HG03066 (cell line): Measurements from ENCODE around the gene RRAD.

Experiments
- ATAC-seq: cut with Tn5 transposase; IDR thresholded peaks from one replicate; pipeline ENCODE4 v1.9.1; 2021; ENCODE audit warnings: low read depth; ENCODE audit not compliant: unreplicated experiment

The RRAD gene

DNA sequence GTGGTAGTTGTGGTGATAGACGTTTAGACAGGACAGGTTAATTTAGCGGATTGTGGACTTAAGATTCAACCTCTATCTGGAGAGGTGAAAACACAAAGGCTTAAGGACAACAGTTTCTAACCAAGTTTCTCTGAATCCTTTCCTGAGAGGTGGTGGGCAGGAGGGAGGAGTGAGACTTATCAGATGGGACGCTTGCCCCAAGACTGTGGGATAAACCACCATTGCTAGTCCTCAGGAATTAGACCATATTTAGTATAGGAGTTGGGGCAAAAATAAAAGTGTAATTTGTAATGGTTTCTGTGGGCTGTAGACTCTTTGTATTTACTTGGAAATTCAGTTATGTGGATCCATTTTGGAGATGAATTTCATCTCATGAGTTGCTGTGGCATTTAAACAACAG lies 38.4 kb downstream of the RRAD start:
- no peak for ATAC-seq

DNA sequence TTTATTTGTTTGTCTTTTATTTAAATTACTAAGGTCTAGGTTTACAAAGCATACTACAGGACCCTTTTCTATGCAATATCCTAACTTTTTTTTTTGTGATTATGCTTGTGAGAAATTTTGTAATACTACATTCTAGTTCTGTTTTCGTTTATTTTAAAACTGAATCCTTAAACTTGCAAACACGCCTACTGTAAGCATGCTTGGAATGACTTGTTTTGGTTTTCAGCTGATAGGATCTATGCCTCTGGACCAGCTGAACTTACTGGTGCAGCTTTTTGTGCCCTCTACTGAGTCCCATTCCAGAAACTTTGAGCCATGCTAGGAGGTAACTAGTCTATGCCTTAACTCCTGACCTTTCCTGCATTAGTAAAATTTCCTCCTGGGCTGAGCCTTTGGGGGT lies 39.0 kb downstream of the RRAD start:
- ATAC-seq: no peak

- ATAC-seq: no peak
Measured at GRCh38 chr16:66885491-66885890, 39.8 kb downstream of the RRAD start.

- ATAC-seq: no peak
Measured at GRCh38 chr16:66882702-66883101, 42.6 kb downstream of the RRAD start.

- ATAC-seq: no peak
Measured at GRCh38 chr16:66881964-66882508, 43.3 kb downstream of the RRAD start.

GRCh38 chr16:66881560-66881959 lies 43.8 kb downstream of the RRAD start:
- no peak for ATAC-seq

GRCh38 chr16:66881014-66881417 lies 44.3 kb downstream of the RRAD start:
- ATAC-seq: no peak

DNA sequence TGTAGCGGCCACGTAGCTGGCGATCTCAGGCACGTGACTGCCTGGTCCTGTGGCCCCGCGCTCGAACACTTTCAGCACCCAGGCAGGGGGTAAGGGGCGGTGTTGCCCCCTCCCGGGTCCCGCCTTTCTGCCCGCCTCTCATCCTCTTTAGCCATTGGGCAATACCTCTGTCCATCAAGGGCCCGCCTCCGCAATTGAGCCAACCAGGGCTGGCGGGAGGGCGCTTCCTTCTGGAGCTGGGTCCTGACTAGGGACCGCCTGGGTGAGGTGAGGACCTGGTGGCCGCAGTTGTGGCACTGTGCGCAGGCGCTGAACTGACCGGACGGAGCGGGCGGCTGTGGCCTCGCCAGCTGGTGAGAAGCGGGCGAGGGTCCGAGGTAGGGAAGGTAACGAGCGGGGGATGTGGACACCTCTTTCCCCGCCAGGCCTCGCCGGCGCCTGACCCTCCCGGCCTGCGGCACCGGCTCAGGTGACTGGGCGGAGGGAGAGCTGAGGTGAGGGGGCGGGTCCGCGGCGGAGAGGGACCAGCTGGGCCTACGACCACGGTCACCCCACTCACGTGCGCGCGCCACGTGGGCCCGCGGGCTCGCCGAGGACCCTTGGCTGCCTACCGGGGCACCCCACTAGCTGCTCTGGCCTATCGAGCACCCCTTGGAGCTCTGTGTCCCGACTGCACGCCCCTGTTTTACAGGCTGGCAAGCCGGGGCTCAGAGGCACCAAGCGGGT lies 44.9 kb downstream of the RRAD start, which contains the start of gene PDP2:
Gene PDP2 (plus strand): TSS at position 228 of the 726 bp plus-strand sequence. CDS start 3,770 bp downstream, outside the sequence.
- peak; percentile 94 for ATAC-seq

DNA sequence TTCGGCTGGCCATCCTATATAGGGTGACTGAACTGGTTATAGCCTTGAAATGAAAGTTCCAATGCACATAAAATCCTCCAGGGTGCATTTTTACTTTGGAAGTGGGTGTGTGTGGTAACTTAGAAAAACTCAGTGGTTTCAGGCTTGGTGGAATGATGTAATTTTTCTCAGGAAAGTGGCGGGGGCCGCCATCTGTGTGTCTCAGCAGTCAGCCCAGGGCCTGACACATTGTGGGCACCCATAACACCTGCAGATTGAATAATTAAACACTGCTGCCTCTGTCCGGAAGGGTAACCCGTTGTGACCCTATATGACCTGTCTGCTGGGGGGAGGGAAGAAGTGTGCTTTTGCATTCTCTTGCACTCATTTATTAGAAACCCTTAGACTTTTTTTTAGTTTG lies 47.3 kb downstream of the RRAD start:
- ATAC-seq: no peak

- ATAC-seq: no peak
Measured at GRCh38 chr16:66874079-66874775, 51.1 kb downstream of the RRAD start.

DNA sequence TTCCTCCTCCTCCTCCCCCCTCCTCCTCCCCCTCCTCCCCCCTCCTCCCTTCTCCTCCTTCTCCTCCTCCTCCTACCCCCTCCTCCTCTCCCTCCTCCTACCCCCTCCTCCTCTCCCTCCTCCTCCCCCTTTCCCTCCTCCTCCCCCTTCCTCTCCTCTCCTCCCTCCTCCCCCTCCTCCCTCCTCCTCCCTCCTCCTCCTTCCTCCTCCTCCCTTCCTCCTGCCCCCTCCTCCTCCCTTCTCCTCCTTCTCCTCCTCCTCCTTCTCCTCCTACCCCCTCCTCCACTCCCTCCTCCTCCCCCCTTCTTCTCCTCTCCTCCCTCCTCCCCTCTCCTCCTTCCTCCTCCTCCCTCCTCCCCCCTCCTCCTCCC lies 51.7 kb downstream of the RRAD start:
- no peak for ATAC-seq

- ATAC-seq: peak; percentile 84
Measured at GRCh38 chr16:66872943-66873684, 52.2 kb downstream of the RRAD start.

DNA sequence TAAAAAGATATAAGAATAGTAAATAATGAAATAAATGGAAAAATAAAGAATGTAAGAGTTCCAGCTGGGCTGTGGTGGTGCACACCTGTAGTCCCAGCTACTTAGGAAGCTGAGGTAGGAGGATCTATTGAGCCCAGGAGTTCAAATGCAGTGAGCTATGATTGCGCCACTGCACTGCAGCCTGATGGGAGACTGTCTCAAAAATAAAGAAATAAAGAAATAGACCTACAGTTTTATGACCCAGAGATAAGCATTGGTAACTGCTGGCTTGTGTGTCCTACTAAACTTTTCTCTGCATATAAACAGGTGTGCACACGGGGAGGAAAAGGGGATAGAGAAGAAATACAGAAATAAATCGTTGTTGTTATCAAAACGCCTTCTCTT lies 52.8 kb downstream of the RRAD start:
- ATAC-seq: no peak

DNA sequence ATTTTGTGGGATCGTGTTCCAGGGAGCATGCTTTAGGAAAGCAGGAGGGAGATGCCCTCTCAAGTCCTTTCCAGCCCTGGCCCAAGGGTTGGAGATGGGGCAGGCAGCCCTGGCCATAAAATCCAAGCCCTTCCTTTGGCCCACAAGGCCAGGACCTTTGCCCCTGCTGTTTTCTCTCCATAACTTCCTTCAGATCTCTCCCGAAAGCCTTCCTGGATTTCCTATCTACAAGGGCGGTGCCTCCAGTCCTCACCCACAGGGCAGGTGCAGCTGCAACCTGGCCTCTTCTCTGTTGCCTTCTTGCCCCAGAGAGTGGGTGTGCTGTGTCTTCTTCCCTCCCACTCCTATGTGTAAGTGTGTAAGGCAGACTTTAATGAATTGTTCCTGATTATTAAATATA lies 53.5 kb downstream of the RRAD start:
- no peak for ATAC-seq
